ENCODE data around the gene ABCA7.

ABCA7 gene

DNA sequence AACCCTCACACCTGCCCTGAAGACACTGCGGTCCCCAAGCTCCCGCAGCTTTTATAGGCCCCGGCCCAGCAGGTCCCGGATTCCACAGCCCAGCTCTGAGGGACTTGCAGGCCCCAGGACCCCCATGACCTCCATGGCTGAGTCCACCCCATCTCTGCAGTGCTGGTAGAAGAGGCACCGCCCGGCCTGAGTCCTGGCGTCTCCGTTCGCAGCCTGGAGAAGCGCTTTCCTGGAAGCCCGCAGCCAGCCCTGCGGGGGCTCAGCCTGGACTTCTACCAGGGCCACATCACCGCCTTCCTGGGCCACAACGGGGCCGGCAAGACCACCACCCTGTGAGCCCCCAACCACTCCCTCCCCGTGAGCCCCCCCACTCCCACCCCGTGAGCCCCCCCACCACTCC is 9.2 kb downstream of the ABCA7 start:
- no peak for DNase-seq (ENCODE audit: low read depth)

GRCh38 chr19:1049800-1050199 is 9.9 kb downstream of the ABCA7 start:
- no peak for TF ChIP-seq CTCF (IDR thresholded peaks at IDR 0.05; ENCODE audit: control insufficient read depth, insufficient read depth, low read depth, low read length, missing control alignments)
- no peak for DNase-seq (ENCODE audit: low read depth)
- H3K4me3 ChIP-seq (ENCODE audit: control insufficient read depth, low read depth, low read length), result no peak overlapping the region

More for the DNA sequence above, 9.2 kb downstream of the ABCA7 start:
- no peak for TF ChIP-seq CTCF (IDR thresholded peaks at IDR 0.05; ENCODE audit: control insufficient read depth, insufficient read depth, low read depth, low read length, missing control alignments)
- H3K4me3 ChIP-seq (ENCODE audit: control insufficient read depth, low read depth, low read length), result no peak overlapping the region

- TF ChIP-seq CTCF (IDR thresholded peaks at IDR 0.05; ENCODE audit: control insufficient read depth, insufficient read depth, low read depth, low read length, missing control alignments), result no peak
- H3K4me3 ChIP-seq (ENCODE audit: control insufficient read depth, low read depth, low read length), result no peak overlapping the region
- DNase-seq (ENCODE audit: low read depth), result no peak
Observed at GRCh38 chr19:1050989-1051788, 11.3 kb downstream of the ABCA7 start.

- no peak for DNase-seq (ENCODE audit: low read depth)
- no peak overlapping the region for H3K4me3 ChIP-seq (ENCODE audit: control insufficient read depth, low read depth, low read length)
- TF ChIP-seq CTCF (IDR thresholded peaks at IDR 0.05; ENCODE audit: control insufficient read depth, insufficient read depth, low read depth, low read length, missing control alignments), result no peak
Observed at GRCh38 chr19:1051791-1052190, 11.9 kb downstream of the ABCA7 start.

DNA sequence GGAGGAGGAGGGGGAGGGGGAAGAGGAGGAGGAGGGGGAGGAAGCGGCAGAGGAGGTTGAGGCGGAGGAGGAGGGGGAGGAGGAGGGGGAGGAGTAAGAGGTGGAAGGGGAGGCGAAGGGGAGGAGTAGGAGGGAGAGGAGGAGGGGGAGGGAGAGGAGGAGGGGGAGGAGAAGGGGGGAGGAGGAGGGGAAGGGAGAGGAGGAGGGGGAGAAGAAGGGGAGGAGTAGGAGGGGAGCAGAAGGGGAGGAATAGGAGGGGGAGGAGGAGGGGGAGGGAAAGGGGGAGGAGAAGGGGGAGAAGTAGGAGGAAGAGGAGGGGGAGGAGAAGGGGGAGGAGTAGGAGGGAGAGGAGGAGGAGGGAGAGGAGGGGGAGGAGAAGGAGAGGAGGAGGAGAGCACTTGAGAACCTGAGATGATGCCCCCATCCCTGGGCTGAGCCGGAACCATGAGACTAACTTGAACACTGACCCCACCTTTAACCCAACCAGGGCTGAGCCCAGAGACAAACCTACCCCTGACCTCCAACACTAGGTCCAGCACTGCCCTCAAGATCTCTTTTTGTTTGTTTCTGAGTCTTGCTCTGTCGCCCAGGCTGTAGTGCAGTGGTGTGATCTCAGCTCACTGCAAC is 12.6 kb downstream of the ABCA7 start:
- TF ChIP-seq CTCF (IDR thresholded peaks at IDR 0.05; ENCODE audit: control insufficient read depth, insufficient read depth, low read depth, low read length, missing control alignments), result no peak
- no peak for DNase-seq (ENCODE audit: low read depth)
- no peak overlapping the region for H3K4me3 ChIP-seq (ENCODE audit: control insufficient read depth, low read depth, low read length)

- no peak for TF ChIP-seq CTCF (IDR thresholded peaks at IDR 0.05; ENCODE audit: control insufficient read depth, insufficient read depth, low read depth, low read length, missing control alignments)
- DNase-seq (ENCODE audit: low read depth), result no peak
- H3K4me3 ChIP-seq (ENCODE audit: control insufficient read depth, low read depth, low read length), result no peak overlapping the region
Observed at GRCh38 chr19:1053176-1054101, 13.5 kb downstream of the ABCA7 start.
